Spleen (tissue), 7 donors: Measurements from ENCODE around the gene TNRC6B.

Experiments
- CTCF ChIP-seq, 11 experiments: fragments of 200-600 bp in 7 of 11; fragments of 450-650 bp in 4 of 11; sonication (generic) in 4 of 11; IDR thresholded peaks in 8 of 11; conservative IDR thresholded peaks in 3 of 11; 1 replicate in 7 of 11; 2 replicates in 4 of 11; pipeline versions ENCODE4 v1.4.0 to v1.8.0; 2016 to 2021; ENCODE audit warnings: antibody characterized with exemption in 11 of 11, inconsistent platforms in 4 of 11, mild to moderate bottlenecking in 1 of 11
- POLR2A ChIP-seq, 3 donors: fragments of 450-650 bp; IDR thresholded peaks; one replicate each; pipeline ENCODE4 v1.5.1; 2017; ENCODE audit warnings: antibody characterized with exemption in 3 of 3, mild to moderate bottlenecking in 1 of 3
- POLR2AphosphoS5 ChIP-seq, 3 donors: sonication (generic); formaldehyde crosslinking; IDR thresholded peaks; one replicate each; pipeline ENCODE4 v1.5.1; 2017; ENCODE audit warnings: antibody characterized with exemption in 3 of 3
- donor health status: DM: no; HTN: no; CAD: no; lungs with moderate emphysema.
- donor health status: DM: no; HTN: no; CAD: no.
- donor health status: DM: no; HTN: no; CAD: no.

DNA sequence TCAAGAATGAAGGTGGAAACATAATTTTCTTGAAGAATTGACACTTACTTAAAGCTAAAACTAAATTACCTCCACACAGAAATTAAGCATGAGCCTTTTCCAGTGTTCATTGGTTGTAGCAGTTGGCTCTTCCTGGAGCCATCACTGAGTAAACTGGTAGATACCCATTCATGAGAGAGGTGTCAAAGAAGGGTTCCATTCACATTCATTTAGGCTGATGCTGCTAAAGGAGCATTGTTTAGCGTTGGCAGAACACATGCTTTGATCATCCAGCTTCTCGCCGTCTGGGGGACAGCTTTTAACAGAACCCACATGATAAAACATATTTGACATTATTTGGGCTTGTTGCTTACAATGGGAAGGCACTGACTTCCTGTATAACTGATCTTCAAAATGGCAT is 71.6 kb downstream of the TNRC6B start:
- TF ChIP-seq CTCF (IDR thresholded peaks at IDR 0.05 in 8 of 11, conservative IDR thresholded peaks at IDR 0.05 in 3 of 11) (no peak), POLR2A (IDR thresholded peaks at IDR 0.05) (no peak), POLR2AphosphoS5 (IDR thresholded peaks at IDR 0.05) (no peak)
